GM10248 (cell line): Measurements from ENCODE around the gene NAA38.
A peak's percentile ranks its signal among the peaks of the same experiment; 100 is the strongest.

Experiments
- CTCF ChIA-PET: fragments of 300-600 bp; sonication (Branson Sonifier 250); formaldehyde crosslinking; extraction: SDS; loops from one replicate; lab custom pipeline; 2021; ENCODE audit warnings: antibody characterized with exemption; lab: Yijun Ruan, JAX
- POLR2A ChIA-PET: fragments of 350-650 bp; sonication (Branson Sonifier 250); formaldehyde crosslinking; extraction: SDS; loops from one replicate; lab custom pipeline; 2020; ENCODE audit warnings: antibody characterized with exemption; lab: Yijun Ruan, JAX
- DNase-seq: peaks from one replicate; pipeline ENCODE4 v3.0.0; 2012; ENCODE audit errors: extremely low spot score
- CTCF ChIP-seq: IDR thresholded peaks from 2 replicates; pipeline ENCODE4 v1.5.1; 2012; ENCODE audit warnings: mild to moderate bottlenecking, low read depth; ENCODE audit errors: extremely low read depth, missing control alignments, control extremely low read depth

Gene NAA38

GRCh38 chr17:7842380-7843256, 14.7 kb downstream of the NAA38 start:
- TF ChIP-seq CTCF = no peak
- DNase-seq = peak; percentile 81
- ChIA-PET POLR2A (interaction anchor here (1.7 kb wide), 1 partner anchor 15 kb away, joined by 6 read pairs; the partner anchor contains the start of gene NAA38), CTCF (interaction anchor here (1.2 to 1.8 kb wide), 2 partner anchors 9 to 14 kb away, joined by 3 to 8 read pairs; partner anchors contain the start of gene NAA38)

- no peak for TF ChIP-seq CTCF
- peak; percentile 78 for DNase-seq
- ChIA-PET POLR2A (interaction anchor here (1.7 kb wide), 1 partner anchor 15 kb away, joined by 6 read pairs; the partner anchor contains the start of gene NAA38), CTCF (interaction anchor here (1.5 kb wide), 1 partner anchor 99 kb away, joined by 8 read pairs; no protein-coding TSS in a partner anchor)
Measured at GRCh38 chr17:7841915-7842379, 15.4 kb downstream of the NAA38 start.

- POLR2A ChIA-PET = no interaction called here
- DNase-seq = no peak
- CTCF ChIA-PET = interaction anchor here (1.0 to 2.0 kb wide), 5 partner anchors 9 to 98 kb away, joined by 3 to 9 read pairs (median 6); partner anchors contain the start of gene NAA38
- TF ChIP-seq CTCF = peak; percentile 18
Measured at GRCh38 chr17:7841396-7841914, 15.9 kb downstream of the NAA38 start.

DNA sequence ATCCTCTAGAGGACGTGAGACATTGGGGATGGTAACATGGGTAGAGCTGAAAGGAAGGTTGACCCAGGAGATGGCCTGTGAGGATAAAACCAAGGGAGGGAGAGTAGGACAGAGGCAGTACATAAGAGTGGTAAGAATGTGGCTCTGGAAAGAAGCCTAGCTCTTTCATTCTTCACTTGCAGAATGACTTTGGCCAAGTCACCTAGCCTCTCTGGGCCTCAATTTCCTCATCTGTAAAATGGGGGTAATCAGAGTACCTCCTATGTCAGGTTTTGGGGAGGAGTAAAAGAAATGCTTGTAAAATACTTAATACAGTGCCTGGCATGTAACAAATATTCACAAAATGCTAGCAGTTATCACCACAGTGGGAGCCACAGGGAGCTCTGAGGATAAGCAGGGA, 16.5 kb downstream of the NAA38 start:
- ChIA-PET POLR2A (no interaction called here), CTCF (interaction anchor here (1.0 to 2.0 kb wide), 6 partner anchors 9 to 98 kb away, joined by 3 to 9 read pairs (median 4); partner anchors contain the start of gene NAA38)
- no peak for DNase-seq
- no peak for TF ChIP-seq CTCF

- no peak for TF ChIP-seq CTCF
- POLR2A ChIA-PET = no interaction called here
- CTCF ChIA-PET = interaction anchor here (1.0 to 2.0 kb wide), 6 partner anchors 10 to 97 kb away, joined by 3 to 9 read pairs (median 4); partner anchors contain the start of gene NAA38
- DNase-seq = no peak
Measured at GRCh38 chr17:7840441-7840840, 16.9 kb downstream of the NAA38 start.

DNA sequence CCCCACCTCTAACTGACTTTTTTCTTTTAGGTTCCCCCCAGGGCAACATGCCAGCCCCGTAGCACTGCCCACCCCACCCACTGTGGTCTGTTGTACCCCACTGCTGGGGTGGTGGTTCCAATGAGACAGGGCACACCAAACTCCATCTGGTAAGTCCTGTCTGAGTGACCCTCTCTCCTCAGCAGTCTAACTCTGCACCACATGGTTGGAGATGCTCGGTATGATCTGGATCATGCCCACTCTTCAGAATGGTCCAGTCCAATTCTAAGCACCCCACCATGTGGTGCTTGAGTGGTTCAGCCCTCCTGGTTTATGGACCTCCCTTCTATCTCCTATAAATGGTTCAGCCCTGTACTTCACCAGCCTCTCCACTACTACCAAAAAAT, 17.5 kb downstream of the NAA38 start:
- no peak for TF ChIP-seq CTCF
- CTCF ChIA-PET = interaction anchor here (1.3 to 2.0 kb wide), 3 partner anchors 10 to 17 kb away, joined by 4 to 9 read pairs (median 6); partner anchors contain the start of gene NAA38
- no peak for DNase-seq
- POLR2A ChIA-PET = no interaction called here
